HG03558 (cell line): ENCODE results near the gene MATN1.

Experiments
- ATAC-seq: cut with Tn5 transposase; IDR thresholded peaks from one replicate; pipeline ENCODE4 v1.9.1; 2021; ENCODE audit warnings: moderate number of reproducible peaks; ENCODE audit not compliant: unreplicated experiment; ENCODE audit errors: extremely low read depth

The MATN1 gene

DNA sequence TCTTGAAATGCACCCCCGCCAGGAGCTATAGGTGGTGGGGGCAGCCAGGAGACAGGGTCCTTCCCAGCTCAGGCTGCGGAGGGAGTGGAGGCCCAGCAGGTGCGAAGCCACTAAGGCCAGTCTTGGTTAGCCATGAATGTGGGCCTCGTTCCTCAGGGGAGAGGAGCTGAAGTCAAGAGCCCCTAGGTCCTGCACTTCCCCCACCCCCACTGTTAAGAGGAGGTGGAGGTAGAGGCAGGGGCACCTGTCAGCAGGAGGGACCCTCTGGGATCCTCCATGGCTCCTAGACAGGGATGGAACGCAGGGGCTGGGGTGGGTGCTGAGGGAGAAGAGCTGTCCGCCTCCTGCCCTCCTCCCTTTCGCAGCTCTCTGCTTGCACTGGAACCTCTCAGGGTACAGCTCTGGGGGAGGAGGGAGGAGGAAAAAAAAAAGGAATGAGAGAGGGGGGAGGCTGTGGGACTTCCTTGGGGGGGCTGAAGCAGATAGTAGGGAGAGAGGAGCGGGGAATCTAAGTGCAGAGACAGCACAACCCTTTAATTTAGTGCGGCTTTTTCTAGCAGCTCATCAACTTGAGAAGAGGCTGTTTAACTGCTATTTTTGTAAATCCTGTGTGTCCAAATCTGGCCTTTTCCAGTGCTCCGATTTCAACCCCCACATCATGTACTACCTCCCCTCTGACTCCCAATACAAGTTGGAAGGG, 37.0 kb downstream of the MATN1 start:
- no peak for ATAC-seq

DNA sequence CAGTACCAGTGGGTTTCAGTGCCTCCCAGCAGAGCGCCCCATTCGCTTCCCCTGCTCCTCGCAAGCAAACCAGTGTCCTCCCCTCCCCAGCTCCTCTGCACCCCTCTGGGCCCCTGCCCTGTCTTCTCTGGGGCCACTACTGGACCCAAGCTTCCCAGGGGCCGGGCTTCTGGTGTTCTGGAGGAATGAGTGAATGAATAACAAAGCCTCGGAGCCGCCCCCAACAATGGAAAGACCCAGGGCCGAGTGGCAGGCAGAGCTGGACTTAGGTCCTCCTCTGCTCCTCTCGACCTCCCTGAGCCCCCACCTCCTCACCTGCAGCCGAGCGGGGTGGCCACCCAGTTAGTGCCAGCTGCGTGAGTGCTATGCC, 37.6 kb downstream of the MATN1 start:
- no peak for ATAC-seq

DNA sequence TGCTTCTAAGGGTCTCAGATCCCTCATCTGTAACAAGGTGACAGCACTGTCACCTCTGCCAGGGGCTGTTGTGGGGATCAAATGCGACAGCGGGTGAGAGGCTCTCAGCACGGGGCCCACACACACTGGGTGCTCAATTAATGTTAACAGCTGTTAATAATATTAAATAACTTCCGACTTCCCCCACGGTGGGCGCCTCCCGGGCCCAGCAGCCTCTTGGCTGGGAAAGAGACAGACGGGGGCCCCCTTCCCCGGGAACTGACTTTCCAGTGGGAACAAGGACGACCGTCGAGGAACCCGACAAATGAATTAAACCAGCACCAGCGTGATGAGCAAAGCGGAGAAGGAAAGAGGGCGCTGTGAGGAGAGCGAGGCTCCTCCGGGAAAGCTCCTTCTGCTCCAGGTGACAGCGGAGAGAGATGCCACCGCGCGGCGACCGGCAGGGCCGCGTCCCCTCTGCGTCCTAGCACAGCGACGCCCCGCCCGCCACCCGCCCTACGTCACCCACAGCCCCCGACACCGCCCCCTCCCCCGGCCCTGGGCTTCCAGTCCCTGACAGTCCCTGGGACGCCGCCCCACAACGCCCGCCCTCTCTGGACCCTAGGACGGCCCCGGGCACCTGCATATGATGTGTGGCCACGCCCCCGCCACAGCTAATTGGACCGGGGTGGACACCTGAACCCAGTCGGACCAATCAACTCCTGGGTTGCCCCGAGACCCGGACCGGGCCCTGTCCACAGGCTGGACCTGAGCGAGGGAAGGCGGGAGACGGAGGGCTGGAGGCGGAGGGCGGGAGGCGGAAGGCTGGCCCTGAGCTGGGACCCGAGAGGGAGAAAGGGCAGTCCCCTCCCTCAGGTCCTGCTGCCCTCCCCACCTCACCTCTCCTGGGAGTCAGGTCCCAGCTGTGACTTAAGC, 38.2 kb downstream of the MATN1 start:
- ATAC-seq: no peak

DNA sequence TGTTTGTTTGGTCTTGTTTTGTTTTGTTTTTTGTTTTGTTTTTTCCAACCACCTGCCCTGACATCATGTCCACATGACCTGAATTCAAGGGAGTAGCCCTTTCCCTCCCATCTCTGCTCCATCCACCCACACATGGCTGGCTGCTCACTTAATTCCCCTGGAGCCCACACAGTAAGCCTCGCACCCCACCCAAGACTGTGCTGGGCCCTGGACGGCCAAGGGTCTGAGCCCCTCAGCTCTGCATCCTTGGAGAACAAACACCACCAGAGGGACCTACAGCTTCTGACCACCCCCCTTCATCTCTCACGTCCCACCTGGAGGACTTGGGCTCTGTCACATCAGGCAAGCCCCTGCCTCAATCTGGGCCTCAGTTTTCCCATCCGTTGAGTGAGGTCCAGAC, 39.1 kb downstream of the MATN1 start:
- ATAC-seq: no peak

DNA sequence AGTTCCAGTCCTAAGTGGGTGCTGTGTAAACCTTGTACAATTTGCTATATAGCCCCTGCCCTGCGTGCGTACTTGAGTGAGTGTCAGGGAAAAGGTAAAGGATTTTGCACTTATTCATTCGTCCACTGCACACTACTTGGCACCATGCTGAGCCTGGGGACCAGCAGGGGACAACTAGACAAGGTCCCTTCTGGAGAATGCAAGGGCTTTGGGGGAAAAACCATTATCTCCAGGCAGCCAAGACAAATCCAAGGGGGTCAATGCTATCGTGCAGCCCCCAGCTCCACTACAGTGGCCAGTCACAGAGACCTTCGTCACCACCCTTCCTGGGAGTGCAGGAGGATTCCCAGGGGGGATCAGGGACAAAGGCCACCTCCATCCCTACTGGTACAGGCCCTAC, 39.7 kb downstream of the MATN1 start:
- no peak for ATAC-seq

DNA sequence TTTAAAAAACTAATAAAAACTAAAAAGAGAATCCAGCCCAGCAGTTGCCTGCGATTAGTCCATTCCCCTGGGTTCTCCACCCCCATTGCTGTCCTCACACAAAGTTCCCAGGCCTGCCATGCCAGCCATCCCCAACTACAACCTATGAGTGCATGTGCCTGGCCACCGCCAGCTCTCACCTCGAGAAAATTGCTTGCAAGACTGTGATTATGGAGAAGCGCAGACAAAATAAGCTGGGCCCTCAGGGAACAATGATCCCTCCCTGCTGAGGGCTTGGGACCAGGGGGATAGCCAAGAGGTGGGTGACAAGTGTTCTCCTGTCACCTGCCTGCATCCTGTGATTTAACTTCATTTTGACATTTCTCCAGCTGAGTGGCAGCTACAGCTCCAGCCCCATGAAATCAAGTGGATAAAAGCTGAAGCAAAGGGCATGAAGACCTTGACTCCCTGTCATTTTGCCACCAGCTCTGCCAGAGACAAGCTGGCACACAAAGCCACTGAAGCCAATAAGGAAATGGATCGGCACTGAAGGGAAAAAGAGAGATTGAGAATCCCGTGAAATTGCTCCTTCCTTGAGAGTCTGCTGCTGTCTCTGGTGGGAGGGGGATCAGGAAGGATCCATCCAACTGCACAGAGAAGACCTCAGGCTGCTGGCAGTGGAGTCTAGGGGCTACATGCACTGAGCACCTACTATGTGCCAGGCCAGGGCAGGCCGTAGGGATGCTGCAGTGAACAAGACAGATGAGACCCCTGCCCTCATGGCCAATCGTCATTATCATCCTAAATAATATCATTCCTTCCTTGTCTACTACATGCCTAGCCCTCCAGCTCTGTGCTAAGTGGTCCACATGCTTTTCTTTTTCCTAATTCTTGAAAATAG, 40.7 kb downstream of the MATN1 start:
- no peak for ATAC-seq

DNA sequence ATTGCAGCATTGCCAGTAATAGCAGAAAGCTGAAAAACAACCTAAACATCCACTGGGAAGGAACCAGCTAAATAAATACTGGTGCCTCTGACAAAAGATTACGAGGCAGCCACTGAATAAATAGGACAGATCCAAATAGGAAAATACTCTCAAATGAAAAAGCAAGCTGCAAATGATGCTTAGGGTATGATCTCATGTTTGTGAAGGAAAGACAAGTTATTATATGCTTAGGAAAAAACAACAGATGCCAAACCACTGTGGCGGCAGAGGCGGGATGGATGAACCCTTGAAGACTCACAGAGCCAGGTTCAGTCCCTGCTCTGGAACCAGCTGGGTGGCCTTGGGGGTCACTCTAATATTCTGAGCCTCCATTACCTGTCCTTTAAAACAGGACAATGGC, 41.6 kb downstream of the MATN1 start:
- ATAC-seq: no peak

DNA sequence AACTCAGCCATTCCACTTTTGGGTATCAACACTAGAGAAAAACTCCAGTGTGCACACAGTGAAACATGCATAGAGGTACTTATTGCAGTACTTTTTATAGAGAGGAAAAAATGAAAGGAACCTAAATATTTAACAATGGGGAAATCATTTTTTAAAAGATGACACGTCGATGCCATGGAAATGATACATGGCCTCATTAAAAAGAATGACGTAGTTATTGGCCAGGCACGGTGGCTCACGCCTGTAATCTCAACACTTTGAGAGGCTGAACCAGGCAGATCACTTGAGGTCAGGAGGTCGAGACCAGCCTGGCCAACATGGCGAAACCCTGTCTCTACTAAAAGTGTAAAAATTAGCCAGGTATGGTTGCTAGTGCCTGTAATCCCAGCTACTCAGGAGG, 42.5 kb downstream of the MATN1 start:
- no peak for ATAC-seq

DNA sequence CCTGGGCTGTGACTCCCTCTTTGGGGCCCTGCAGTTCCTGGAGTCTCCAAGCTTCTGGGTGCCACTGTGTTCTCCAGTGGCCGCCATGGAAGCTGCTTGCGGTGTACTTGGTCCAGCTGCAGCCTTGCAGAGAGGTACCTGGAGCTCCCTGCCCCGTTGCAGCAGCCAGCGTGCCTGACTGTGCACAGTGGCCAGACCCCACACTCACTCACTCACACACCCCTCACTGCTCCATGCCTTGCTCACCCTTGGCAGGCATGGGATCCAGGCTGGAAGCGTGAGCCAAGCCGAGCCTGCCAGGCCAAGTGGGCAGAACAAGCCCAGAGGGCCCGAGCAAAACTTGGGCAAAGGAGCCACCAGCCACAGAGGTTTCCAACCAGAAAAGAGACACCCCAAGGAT, 43.0 kb downstream of the MATN1 start:
- no peak for ATAC-seq

DNA sequence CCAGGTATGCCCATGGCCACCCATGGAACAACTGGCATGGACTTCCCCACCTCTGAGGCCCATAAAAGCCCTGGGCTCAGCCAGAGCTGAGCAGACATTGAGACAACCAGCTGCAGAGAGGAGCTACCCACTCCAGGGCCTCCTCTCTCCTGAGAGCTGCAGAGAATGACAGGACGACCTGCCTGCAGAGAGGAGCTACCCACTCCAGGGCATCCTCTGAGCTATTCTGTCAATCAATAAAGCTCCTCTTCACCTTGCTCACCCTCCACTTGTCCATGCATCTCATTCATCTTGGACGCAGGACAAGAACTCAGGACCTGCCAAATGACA, 43.4 kb downstream of the MATN1 start:
- no peak for ATAC-seq

DNA sequence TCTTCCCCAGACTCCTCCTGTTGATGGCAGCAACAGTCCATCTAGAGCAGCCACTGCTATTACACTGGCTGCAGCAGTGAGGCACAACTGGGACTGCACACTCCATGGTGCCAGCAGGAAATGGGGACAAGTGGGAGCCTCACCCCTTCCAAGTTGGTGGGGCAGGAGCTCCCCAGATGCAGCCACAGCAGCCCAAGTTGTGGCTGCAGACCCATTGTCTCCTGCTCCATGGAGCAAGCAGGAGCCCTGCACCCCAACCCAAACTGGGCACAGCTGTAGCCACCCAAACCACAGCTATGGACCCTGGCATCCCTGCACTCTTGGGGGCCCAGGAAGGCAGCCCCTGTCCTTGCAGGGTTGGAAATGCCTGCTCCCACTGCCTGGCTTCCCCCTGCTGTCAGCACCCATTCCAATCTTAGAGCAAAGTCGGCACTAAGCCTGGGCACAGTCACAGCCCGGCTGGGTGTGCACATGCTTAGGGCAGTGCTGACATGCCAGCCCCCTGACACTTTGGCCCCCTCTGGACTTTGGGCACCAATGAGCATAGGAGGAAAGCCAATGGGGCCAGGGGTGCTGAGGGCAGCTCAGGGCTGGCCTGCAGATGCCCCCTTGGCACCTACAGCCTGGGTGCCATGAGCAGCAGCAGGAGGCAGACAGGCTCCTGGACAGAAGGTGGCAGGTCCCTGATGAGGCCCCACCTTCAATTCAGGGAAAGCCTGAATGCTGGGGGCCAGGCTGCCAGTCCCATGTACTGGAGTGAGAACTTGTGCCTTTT, 44.0 kb downstream of the MATN1 start:
- ATAC-seq: no peak

DNA sequence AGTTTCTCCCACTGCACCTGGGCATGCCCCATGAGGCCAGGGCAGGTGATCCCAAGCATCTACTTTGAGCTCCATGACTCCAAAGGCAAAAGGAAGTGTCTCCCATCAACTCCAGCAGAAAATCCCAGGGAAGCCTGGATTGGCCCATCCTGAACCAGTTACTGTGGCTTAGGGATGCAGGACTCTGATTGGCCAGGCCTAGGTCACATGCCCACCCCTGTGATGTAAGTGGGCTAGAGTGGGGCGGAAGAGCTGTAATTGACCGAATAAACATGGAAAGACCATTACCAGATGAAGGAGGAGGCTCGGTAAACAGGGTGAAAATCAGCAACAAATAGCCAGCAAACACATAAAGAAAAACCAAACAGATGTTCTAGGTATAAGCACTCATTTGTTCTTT, 45.2 kb downstream of the MATN1 start:
- ATAC-seq: no peak

DNA sequence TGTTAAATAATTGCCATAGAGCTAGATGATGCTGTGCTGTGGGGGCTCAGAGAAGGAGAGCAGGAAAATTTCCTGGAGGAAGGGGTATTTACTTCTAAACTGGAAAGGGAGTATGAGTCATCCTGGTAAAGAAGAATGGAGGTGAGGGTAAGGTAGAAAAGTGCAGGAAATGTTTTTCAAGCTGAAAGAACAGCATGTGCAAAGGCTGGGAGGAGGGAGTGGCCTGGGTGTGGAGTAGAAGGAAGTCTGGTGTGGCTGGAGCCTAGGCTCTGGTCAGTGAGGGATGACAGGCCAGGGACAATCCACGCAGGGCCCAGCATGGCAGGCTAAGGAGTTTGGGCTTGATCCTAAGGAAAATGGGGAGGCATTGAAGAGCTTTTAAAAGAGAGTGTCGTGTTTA, 45.9 kb downstream of the MATN1 start:
- no peak for ATAC-seq

DNA sequence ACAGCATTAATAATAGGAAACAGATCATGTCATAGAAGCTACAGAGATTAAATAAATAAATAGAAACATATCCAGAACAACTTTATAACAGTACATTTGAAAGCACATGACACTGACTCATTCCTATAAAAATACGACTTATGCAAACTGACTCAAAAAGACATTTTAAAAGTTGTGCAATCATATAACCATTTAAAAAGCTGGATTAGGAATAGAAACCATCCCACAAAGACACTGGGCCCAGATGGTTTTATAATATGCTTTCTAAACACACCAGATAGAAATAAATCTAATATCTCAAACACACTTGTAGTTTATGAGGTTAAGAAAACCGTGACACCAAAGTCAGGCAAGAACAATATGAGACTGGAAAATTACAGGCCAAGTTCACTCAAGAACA, 47.6 kb downstream of the MATN1 start:
- ATAC-seq: no peak

DNA sequence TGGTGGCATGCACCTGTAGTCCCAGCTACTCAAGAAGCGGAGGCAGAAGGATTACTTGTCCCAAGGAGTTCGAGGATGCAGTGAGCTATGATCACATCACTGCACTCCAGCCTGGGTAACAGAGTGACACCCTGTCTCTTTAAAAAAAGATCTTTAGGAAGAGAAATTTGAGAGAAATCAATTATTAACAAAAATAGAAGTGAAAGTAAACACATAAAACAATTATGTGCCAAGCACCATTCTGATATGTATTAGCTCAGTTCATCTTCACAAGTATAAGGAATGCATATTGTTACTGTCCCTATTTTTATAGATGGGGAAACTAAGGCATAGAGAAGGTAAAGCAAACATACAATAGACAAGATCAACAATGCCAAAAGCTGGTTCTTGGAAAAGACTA, 48.1 kb downstream of the MATN1 start:
- no peak for ATAC-seq

DNA sequence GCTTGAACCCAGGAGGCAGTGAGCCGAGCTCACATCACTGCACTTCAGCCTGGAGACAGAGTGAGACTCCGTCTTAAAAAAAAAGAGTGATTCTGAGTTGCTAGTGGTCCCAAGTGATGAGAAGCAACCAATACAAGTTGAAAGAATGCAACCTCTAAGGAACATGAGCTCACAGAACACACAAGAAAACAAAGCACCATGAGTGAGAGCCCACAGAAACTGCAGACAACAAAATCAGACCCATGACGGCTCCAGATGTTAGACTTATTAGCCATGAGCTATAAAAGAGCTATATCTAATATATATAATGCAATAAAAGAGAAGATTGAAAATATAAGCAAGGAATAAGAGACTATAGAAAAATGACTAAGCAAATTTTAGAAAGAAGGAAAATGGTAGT, 50.0 kb downstream of the MATN1 start:
- ATAC-seq: no peak

DNA sequence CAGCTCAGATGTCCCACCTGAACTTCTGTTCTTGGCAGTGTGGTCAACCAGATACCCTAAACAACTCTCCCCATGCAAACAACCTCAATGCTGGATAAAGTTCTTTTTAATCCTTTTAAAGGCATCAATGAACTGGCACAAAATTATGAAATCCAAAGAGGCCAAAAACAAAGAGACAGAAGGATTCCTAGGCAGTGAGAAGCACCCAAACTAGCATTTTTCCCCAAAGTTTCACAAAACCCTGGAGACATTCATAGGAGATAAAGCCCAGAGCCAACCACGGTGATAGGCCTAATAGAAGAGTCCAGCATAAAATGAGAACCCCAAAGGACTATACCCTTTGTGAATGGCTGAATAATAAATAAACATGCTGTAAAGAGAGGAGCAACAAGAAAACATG, 50.7 kb downstream of the MATN1 start:
- no peak for ATAC-seq

DNA sequence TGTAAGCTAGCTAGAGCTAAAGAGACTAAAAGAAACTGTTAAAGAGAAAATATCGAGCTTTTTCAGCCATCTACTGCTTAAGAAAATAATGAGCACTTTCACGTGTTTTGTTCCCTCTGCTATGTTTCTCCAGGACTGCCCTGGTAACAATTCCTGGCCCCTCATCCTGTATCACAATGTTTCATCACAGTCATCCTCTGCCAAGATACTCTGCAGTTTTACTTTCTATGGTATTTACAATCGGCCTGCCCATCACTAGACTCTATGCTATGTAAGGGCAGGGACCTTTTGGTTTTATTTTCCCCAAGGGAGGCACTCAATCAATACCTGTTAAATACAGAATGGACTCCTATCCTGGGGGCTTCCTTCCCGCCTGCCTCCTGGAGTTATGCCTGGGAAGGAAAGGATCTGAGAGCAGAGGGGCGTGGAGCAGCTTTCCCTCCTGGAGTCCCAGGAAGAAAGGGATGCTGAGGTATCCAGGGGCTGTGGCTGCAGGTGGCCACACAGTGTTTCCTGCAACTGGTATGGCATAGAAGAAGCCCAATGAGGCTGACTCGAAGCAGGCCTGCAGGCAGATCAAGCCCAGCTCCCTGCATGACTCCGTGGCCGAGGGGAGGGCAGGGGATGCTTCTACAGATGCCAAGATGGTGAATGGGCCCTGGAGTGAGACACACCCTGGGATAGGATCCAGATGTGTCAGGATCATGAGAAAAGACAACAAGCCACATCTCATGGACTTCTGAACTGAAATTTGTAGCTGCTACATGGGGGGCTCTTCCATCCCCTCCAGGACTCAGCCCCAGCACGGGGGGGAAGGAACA, 52.9 kb downstream of the MATN1 start:
- ATAC-seq: no peak

DNA sequence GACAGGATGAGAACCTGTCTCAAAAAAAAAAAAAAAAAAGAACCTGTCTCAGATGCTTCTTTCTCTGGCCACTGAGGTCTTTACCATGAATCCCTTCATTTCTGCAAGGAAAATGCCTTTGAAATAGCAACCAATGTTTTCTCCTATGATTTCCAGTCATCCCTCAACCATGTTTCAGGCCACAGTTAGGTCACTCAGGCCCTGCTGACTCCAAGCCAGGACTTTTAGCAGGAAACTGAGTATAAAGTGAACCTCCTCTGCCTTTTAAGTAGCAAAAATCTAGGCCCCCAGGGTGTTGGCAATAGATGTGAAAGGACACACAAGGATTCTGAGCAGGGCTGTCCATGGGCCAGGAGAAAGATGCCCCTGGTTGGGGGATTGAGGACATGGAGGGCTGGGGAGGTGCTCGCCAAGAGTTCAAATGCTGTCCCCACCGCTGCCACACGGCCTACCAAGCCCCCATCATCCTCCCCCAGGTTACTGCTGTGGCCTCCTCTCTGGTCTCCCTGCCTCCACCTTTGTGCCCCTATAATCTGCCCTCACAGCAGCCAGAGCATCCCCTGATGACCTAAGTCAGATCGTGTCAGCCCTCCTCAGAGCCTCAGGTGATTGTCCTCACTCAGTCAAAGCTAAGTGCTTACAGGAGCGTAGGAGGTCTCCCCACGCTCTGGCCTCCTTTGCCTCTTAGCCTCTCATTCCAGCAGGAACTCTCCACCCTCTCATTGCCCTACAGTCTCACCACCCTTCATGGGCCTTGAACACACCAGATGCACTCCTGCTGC, 54.6 kb downstream of the MATN1 start:
- ATAC-seq: no peak
